GM18507 (cell line): ENCODE results near the gene DGKB.

Experiments
- DNase-seq: peaks from one replicate; pipeline ENCODE4 v3.0.0; 2011; ENCODE audit warnings: low read depth; ENCODE audit not compliant: insufficient read length; ENCODE audit errors: extremely low spot score
- FAIRE-seq: peaks from 2 replicates; lab custom pipeline; 2011; peaks lifted over from hg19 to GRCh38; lab: Jason Lieb, UNC

Gene DGKB

GRCh38 chr7:14902589-14903067, at the start of gene DGKB:
DGKB (minus strand) TSS chr7:14902751.
- no peak for FAIRE-seq
- no peak for DNase-seq

GRCh38 chr7:14950013-14950412, 47.5 kb upstream of the DGKB start:
- DNase-seq (no peak), FAIRE-seq (no peak)

- no peak for DNase-seq
- no peak for FAIRE-seq
Observed at GRCh38 chr7:14938181-14938580, 35.6 kb upstream of the DGKB start.

- DNase-seq (no peak), FAIRE-seq (no peak)
Observed at GRCh38 chr7:14937581-14937980, 35.0 kb upstream of the DGKB start.

- no peak for FAIRE-seq
- no peak for DNase-seq
Observed at GRCh38 chr7:14936554-14936953, 34.0 kb upstream of the DGKB start.

- DNase-seq (no peak), FAIRE-seq (no peak)
Observed at GRCh38 chr7:14934839-14935238, 32.3 kb upstream of the DGKB start.

- DNase-seq, result no peak
- FAIRE-seq, result no peak
Observed at GRCh38 chr7:14931511-14932215, 29.1 kb upstream of the DGKB start.

GRCh38 chr7:14924398-14924797, 21.8 kb upstream of the DGKB start:
- no peak for DNase-seq
- no peak for FAIRE-seq

GRCh38 chr7:14911077-14911476, 8.5 kb upstream of the DGKB start:
- no peak for DNase-seq
- FAIRE-seq, result no peak

GRCh38 chr7:14908697-14909096, 6.1 kb upstream of the DGKB start:
- FAIRE-seq, result no peak

GRCh38 chr7:14905764-14906163, 3.2 kb upstream of the DGKB start:
- DNase-seq, result no peak
- FAIRE-seq, result no peak

More at GRCh38 chr7:14908697-14909096, 6.1 kb upstream of the DGKB start:
- no peak for DNase-seq

GRCh38 chr7:14900051-14900450, 2.5 kb downstream of the DGKB start:
- DNase-seq, result no peak
- no peak for FAIRE-seq

- DNase-seq, result no peak
- FAIRE-seq, result no peak
Observed at GRCh38 chr7:14899030-14899429, 3.5 kb downstream of the DGKB start.

GRCh38 chr7:14896461-14896860, 6.1 kb downstream of the DGKB start:
- no peak for FAIRE-seq
- DNase-seq, result no peak

GRCh38 chr7:14894826-14895225, 7.7 kb downstream of the DGKB start:
- FAIRE-seq, result no peak
- no peak for DNase-seq

- FAIRE-seq, result no peak
- DNase-seq, result no peak
Observed at GRCh38 chr7:14892961-14893360, 9.6 kb downstream of the DGKB start.

- FAIRE-seq, result no peak
- DNase-seq, result no peak
Observed at GRCh38 chr7:14891289-14891688, 11.3 kb downstream of the DGKB start.

GRCh38 chr7:14888962-14889361, 13.6 kb downstream of the DGKB start:
- DNase-seq (no peak), FAIRE-seq (no peak)

- FAIRE-seq (no peak), DNase-seq (no peak)
Observed at GRCh38 chr7:14886533-14886932, 16.0 kb downstream of the DGKB start.

GRCh38 chr7:14875941-14876587, 26.5 kb downstream of the DGKB start:
- DNase-seq, result no peak
- no peak for FAIRE-seq

GRCh38 chr7:14871880-14872279, 30.7 kb downstream of the DGKB start:
- FAIRE-seq (no peak), DNase-seq (no peak)
